GM19328 (cell line): Measurements from ENCODE around the gene GPR107.

Source experiments
- ATAC-seq: cut with Tn5 transposase; IDR thresholded peaks from one replicate; pipeline ENCODE4 v1.9.1; 2021; ENCODE audit warnings: mild to moderate bottlenecking, moderate library complexity; ENCODE audit not compliant: unreplicated experiment

GPR107 gene

DNA sequence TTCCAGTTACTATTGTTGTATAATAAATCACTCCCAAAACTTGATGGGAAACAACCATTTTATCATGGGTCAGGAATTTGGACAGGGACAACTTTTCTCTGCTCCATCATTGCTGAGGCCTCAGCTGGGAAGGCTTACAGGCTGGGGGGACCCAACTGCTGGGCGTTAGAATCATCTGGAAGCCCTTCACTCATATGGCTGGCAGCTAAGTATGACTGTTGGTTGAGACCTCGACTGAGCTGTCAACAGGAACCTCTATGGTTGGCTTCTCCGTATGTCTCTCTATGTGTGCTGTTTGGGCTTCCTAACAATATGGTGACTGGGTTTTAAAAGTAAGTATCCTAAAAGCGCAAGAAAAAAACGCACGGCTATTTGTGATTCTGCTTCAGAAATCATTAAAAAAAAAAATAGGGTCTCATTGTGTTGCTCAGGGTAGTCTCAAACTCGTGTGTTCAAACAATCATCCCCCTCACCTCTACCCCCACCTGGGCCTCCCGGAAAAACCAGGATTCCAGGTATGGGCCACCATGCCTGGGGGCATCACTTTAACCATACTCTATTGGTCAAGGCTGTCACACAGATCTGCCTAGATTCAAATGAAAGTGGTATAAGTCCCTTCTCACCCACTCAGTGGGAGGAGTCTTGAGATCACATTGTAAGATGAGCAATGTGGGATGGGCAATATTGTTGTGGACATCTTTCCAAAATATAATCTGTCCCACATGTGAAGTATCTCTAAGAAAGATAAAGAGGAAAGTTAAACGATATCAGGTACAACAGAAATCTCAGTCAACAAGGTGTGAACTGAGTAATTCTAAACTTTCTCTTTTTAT, 26.0 kb upstream of the GPR107 start:
- ATAC-seq = no peak

DNA sequence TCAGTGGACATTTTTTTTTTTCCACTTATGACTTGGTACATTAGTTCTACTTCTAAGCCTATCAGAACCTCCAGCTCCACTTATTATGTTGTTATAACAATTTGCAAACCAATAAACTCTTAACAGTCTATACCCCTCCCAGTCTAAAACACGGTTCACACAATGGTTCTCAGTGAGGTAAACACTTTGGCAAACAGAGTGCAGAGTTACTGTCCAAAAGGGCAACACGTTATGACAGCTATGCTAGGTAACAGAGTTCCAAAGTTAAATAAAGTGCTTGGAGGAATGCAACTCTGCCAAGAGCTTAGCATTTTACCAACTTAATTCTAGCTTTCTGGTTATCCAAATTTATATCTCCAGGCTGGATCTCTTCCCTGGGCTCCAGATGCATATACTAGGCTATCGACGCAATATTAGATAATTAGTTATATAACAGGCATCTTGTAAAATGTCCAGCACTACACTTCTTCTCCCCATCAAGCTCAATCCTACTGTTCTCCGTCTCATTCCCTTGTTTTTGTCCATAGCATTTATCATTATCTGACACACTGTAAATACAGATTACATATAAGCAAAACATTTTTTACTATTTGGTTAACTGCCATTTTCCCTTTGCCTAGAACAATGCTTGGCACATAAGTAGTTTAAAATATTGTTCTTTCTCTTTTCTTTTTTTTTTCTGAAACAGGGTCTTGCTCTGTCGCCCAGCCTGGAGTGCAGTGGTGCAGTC, 25.0 kb upstream of the GPR107 start:
- no peak for ATAC-seq

DNA sequence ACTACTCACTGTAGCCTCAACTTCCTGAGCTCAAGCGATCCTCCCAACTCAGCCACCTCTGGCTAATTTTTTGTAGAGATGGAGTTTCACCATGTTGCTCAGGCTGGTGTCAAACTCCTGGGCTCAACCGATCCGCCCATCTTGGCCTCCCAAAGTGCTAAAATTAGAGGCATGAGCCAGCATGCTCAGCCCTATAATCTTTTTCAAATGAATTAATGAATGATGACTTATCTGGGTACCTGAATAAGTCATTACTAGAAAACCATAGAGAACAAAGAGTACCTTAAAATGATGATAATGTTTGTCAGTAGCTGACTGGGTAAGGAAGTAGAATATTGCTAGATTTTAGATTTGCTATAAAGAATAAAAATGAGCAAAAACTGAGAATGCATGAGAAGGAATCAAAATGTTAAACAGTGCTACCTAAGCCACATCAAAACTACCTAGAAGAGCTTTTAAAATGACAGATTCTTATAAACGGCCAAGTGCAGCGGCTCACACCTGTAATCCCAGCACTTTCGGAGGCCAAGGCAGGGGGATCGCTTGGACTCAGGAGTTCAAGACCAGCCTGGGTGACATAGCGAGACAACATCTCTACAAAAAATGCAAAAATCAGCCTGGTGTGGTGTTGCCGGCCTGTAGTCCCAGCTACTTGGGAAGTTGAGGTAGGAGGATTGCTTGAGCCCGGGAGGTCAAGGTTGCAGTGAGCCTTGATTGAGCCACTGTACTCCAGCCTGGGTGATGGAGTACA, 24.3 kb upstream of the GPR107 start:
- no peak for ATAC-seq

DNA sequence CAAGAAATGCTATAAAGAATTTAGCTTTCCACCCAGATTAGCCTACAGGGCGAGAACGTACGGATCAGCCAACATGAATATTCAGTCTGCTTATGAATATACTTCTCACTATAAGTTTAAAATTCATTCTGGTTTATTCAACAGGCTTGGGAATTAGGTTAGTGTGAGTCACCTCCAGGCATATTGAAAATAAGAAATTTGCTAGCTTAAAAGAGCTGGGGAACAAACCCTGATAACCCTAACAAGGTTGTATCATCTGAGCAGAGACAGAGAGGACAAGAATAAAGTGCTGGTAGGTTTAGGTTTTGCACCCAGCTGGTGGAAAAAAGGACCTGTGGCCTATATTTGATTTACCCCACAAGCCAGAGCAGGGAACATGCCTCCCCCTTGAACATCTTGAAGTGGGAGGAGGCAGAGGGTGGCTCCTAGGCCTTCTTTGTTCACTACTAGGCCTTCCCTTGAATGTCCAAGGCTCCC, 23.0 kb upstream of the GPR107 start:
- ATAC-seq = no peak

DNA sequence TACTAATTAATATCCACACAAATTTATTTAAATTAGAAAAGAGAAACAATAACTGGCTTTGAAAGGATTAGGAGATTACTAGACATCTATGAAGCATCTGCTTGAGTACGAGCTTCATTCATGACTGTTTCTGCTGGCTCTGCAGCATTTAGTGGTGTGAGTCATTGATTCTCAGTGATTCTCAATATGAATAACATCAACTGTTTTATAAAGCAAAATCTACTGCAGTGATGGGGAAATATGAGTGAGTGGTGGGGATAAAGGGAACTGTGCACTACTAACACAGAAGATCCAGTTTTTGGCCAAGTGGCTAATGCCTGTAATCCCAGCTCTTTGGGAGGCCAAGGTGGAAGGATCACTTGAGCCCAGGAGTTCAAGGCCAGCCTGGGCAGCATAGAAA, 19.1 kb upstream of the GPR107 start:
- ATAC-seq = no peak

DNA sequence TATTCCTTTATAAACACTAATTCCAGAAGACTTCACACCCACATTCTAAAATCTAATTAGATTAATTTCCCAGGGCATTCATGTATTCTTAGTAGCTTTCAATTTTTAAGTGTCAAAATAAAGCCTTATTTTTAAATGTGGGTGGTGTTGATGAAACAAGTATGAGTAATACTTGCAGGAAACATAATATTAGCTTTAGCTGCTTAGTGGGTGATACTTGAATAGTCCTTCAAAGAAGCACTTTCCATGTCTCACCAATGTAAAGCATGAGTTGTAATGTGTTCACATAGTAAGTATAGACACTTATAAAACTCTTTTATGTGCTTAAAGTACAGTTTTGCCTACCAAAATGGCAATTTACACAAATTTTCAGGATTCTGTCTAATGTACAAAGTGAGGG, 17.6 kb upstream of the GPR107 start:
- no peak for ATAC-seq

DNA sequence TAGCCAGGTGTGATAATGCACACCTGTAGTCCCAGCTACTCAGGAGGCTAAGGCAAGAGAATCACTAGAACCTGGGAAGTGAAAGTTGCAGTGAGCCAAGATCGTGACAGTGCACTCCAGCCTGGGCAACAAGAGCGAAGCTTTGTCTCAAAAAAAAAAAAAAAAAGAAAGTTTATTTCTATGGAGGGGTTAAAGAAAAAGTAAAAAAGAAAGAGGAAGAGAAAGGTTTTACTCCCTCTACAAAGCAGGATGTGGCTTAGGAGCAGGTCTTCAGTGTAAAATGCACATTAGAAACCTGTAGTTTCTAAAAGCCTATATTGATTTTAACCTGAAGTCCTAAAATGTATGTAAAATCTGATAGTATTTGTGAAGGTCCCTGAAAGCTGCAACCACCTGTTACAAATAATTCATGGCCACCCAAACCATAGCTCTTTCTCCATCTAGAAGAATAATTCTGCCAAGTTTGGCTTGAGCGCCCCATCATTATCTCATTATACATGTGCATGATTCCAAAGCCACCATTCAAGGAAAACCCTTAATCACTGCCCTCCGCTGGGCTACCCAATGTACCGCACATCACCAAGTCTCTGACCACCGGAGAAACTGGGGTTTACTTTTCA, 14.1 kb upstream of the GPR107 start:
- no peak for ATAC-seq

DNA sequence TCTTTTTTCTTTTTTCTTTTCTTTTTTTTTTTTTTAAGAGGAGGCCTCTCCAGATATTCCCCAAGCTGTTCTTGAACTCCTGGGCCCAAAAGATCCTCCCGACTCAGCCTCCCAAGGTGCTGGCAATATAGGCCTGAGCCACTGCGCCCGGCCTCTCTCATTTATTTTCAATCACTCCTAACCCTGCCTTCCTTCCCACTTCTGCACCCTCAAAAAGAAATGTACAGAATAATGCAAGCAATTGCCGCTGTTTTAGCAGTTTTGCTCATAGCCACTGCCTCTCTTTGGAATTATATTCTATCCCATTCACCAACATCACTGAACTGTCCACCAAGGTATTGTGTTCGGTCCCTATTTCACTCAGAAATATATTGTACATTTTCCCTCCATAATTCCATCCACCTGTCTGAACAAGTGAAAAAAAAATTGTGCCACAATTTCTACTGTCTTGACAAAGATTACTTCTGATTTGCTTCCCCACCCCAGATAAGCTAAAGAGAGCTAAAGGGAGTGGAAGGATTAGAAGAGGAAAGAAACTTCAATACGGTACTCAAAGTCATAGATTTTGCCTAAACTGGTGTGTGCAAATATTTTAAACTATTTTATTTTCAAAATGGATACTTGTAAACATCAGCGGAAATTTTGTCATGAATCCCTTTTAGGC, 12.6 kb upstream of the GPR107 start:
- no peak for ATAC-seq

DNA sequence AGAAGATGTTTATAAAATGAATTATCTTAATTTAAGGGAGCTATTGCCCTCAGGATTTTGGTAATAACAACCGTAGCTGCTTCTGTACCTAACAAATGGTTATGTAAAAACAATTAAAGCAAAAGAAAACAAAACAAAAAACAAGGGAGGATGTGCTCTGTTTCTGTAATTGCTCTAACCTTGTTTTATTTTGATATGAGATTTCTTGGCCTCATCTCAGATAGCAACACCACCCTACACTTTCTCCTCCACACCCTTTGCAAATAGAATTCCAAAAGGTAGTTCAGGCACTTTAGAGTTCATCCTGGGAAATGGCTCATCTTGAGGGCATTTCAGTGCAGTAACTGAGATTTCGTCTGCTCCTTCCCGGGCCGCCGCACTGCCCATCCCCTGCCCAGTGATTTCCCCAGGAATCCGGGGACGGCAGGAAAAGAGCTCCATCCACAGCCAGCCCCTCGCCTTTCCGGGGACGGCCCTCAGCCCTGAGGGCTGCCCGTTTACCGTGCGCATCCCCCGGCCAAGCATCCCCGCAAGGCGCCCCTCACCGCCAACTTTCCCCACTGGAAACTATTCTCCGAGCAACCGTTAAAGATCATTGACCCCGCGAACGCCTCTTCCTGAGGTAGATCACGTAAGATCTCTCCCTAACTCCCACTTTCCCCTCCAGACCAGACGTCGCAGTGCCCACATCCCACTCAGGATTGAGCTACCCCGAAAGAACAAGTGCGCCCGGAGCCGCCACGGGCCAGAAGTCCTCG, 11.9 kb upstream of the GPR107 start:
- no peak for ATAC-seq

DNA sequence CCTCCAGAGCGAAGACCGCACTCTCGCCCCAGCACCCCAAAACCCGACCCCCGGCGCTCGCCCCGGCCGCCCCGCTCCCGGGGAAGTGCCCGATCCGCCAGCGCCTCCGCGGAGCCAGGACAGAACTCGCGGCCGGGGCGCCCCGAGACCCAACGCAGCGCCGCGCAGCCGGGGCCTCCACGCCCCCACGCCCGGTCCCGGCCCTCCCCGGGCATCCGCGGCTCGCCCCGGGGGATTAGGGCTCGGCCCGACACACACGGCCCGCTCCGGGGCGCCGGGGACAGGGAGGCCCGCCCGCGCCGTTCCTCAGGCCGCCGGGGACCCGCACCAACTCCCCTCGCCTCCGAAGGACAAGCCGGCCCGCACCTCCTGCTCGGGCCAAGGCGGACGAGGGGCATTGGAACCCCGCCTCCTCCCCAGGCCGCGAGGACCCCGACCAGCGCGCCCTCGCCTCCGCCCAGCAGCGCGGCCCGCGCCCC, 11.3 kb upstream of the GPR107 start:
- ATAC-seq = no peak

DNA sequence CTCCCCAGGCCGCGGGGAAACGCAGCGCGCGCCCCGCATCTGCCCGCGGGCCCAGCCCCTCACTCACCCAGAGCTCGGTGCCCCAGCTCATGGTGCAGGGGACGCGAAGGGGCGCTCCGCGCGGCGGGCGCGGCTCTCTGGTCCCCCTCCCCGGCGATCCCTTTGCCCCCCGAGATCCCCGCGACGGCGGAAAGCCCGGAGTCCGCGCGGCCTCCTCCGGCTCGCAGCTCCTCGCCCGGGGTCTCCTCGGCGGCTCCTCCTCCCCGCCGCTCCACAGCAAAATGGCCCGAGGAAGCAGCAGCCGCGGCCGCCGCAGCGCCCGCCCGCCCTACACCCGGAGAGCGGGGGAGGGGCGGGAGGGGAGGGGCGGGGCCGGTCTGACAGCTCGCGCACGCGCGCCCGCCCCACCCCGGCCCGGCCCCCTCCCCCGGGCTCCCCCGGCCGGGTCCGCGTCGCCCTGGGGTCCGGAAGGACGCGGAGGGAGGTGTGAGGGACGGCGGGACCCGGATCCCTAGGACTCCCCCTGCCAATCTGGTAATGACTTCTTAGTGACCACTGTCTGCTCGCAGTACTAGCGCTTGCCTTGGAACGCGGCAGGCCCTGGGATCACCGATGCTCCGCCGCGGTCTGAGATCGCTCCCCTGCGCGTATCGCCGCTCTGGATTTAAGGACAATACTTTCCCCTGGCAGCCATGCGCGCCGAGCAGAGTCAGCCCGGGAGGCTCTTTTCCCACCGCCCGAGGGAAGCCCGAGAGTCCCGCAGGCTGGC, 10.6 kb upstream of the GPR107 start, which contains the start of gene FNBP1:
FNBP1 (minus strand) TSS at position 305 of the 769 bp plus-strand sequence; CDS start at position 91, 214 bp downstream.
- peak; percentile 44 for ATAC-seq

DNA sequence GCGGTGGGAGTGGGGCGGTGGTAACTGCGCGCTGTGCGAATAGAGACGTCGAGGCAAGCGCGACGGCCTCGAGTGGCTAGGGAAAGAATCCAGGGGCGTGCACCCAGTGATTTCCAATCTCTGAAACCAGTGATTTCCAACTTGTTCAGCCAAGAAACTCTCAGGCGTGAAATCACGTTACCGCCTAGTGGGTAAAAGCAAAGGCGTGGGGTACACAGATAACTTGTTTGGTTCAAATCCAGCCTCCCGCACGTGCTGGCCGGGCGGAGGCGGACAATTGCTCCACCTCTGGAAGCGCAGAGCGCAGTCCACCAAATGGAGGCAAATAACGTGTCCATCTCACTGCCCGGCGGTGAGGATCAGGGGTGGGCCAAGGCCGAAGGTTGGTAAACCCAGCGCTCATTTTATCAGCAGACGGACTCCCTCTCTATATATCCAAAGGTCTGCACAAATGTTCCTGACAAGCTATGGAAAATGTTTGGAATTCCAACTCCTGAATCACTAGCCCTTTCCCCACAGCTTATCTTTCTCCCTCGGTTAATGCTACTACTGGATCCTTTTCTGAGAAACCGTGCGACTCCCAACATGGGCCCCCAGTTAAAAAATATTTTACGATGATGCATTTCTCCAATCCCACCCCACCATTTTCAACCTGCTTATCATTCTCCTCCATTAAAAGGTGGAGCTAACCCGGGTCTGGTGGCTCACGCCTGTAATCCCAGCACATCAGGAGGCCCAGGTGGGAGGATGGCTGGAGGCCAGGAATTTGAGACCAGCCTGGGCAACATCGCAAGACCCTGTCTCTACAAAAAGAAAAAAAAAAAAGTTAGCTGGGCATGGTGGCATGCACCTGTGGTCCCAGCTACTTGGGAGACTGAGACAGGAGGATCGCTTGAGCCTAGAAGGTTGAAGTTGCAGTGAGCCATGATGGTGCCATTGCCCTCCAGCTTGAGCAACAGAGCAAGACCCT, 9.8 kb upstream of the GPR107 start:
- no peak for ATAC-seq

DNA sequence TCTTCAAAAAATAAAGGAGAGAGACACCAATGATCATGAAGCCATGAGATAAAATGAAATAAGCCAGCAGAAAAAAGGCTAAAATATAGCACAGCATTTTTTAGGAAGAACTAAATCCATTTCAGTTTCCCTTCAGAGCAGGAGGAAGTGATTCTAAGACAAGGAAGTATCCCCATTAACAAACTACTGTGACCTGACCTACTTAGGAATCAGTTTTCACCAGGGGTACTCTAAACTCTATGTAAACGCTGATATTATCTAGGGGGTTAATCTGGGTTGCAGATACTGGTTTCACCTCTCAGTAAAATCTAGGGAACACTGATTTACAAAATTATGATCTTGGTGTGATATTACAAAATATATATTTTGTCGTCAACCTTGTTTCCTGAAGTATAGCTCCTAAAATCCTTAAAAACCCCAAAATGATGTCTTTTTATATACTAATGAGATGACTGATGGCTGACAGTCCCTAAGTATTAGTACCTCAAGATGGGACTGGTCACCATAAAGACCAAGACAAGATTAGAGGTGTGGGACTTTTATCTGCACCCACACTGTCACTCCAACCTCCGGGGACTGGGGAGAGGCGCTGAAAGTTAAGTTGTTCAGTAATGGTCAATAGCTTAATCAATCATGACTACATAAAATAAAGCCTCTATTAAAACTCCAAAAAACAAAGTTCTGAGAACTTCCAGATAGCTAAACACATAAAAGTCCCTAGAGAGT, 7.8 kb upstream of the GPR107 start:
- no peak for ATAC-seq

DNA sequence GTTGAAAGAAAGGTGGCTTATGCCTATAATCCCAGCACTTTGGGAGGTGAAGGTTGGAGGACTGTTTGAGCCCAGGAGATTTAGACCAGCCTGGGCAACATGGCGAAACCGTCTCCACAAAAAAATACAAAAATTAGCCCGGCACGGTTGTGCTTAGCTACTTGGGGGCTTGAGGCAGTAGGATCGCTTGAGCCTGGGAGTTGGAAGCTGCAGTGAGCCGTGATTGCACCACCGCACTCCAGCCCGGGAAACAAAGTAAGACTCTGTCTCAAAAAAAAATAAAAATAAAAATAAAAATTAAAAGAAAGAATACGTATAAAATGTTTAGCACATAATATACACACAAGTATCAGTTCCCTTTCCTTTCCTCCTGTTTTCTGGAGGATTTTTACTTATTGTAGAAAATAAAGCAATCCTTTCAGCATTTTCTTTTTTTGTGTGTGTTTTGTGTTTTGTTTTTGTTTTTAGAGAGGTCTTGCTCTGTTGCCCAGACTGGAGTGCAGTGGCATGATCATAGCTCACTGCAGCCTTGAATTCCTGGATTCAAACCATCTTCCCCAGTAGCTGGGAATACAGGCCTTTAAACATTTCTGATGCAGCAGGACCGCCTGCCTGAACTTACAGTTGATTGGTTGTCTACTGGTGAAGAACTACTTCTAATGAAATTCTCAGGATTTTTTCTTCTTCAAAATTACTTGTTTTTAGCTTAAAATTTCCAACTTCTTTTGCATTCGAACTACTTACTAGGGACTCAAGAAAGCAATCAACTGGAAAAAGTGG, 4.1 kb upstream of the GPR107 start:
- no peak for ATAC-seq

DNA sequence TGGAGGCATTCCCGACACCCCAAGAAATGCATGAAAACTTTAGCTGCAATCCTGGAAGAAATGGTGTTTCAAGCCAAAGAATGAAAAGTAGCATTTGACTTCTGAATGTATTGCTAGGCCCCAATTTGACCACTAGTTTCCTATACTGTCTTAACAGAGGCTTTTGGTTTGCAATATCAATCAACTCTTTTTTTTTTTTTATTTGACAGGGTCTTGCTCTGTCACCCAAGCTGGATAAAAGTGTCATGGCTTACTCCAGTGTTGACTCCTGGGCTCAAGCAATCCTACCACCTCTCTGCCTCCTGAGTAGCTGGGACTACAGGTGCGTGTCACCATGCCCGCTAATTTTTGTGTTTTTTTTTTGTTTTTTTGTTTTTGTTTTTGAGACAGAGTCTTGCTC, 3.2 kb upstream of the GPR107 start:
- no peak for ATAC-seq

DNA sequence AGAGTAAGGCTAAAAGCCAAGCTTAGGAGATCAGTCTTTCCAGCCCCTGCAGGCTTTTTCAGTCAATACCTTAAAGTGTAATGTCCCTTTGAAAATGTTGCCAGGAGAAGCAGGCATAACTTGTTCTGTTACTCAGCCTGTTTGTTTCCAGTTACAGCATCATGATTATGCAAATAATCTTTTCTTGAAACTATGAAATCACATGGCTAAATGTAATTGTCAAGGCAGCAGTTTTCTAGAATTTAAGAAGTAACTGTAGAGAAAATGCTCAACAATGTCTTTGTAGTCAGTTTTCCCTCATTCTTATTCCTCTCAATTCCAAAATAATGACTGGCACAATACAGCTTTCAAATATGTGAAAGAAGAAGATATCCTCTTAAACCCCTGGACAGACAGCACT, 1.9 kb upstream of the GPR107 start:
- no peak for ATAC-seq
